ENCODE data around the gene SLC26A5.

The SLC26A5 gene

DNA sequence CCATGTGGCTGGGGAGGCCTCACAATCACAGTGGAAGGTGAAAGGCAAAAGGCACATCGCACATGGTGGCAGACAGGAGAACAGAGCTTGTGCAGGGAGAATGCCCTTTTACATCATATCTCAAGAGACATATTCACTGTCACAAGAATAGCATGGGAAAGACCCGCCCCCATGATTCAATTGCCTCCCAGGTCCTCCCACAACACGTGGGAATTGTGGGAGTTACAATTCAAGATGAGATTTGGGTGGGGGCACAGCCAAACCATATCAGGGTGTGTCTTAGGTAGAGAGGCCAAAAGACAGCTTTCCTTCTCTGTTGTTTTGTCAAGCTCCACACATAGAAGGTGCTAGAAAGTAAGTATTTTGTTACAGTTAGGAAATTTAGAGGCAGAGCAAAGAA is 20.8 kb upstream of the SLC26A5 start:
- TF ChIP-seq, protein P1, sequence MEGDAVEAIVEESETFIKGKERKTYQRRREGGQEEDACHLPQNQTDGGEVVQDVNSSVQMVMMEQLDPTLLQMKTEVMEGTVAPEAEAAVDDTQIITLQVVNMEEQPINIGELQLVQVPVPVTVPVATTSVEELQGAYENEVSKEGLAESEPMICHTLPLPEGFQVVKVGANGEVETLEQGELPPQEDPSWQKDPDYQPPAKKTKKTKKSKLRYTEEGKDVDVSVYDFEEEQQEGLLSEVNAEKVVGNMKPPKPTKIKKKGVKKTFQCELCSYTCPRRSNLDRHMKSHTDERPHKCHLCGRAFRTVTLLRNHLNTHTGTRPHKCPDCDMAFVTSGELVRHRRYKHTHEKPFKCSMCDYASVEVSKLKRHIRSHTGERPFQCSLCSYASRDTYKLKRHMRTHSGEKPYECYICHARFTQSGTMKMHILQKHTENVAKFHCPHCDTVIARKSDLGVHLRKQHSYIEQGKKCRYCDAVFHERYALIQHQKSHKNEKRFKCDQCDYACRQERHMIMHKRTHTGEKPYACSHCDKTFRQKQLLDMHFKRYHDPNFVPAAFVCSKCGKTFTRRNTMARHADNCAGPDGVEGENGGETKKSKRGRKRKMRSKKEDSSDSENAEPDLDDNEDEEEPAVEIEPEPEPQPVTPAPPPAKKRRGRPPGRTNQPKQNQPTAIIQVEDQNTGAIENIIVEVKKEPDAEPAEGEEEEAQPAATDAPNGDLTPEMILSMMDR (IDR thresholded peaks at IDR 0.05; ENCODE audit: low read depth, low read length): no peak
- H3K4me3 ChIP-seq (replicated peaks in 1 of 2; ENCODE audit: low read depth in 2 of 2, low read length in 2 of 2): no peak overlapping the region
- DNase-seq (ENCODE audit: low read depth in 2 of 2): no peak

DNA sequence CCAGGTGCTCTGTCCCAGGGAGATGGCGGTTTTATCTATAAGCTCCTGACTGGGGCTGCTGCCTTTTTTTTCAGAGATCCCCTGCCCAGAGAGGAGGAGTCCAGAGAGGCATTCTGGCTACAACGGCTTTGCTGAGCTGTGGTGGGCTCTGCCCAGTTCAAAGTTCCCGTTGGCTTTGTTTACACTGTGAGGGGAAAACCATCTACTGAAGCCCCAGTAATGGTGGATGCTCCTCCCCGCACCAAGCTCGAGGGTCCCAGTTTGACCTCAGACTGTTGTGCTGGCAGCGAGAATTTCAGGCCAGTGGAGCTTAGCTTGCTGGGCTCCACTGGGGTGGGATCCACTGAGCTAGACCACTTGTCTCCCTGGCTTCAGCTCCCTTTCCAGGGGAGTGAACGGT is 16.4 kb upstream of the SLC26A5 start:
- DNase-seq (ENCODE audit: low read depth in 2 of 2): no peak

DNA sequence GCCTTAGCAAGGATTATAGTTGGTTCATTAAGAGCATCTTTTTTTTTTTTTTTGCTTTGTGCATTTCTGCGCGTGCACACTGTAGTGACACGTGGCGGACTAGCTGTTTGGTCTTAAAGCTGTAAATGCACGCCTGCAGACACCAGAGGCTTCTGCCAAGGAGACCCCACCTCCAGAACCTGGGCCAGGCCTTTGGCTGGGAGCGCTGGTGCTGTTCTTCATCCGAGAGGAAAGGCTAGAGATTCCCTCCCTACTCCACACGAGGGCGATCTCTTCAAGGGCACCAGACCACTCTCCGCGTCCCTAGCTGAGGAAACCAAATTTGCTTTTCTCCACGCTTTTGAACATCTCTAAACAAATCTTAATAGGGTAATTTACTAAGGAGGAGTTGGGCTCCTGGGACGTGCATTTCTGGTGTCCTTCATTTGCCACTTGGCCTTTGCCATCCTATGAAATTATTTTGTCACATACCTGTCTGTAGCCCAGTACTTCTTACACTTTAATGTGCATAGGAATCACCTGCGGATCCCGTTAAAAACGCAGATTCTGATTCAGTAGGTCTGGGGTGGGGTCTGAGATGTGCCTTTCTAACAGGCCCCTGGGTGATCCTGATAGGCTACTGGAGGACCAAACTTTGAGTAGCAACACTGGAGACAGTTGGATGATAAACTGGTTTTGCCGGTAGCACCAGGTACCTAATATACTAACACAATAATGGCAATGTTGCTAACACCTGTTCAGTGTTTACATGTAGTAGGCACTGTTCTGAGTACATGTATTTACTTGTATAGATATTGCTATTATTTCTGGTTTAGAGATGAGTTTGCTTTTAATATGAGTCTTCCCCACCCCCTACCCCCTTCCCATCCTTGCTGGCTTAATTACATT is 1.3 kb upstream of the SLC26A5 start:
- TF ChIP-seq, protein P1 (IDR thresholded peaks at IDR 0.05; ENCODE audit: low read depth, low read length): peak; percentile 84
- H3K4me3 ChIP-seq (replicated peaks in 1 of 2; ENCODE audit: low read depth in 2 of 2, low read length in 2 of 2): no peak overlapping the region
- DNase-seq (ENCODE audit: low read depth in 2 of 2): peak; percentile 58 to 67

More for the DNA sequence above, 16.4 kb upstream of the SLC26A5 start:
- H3K4me3 ChIP-seq (replicated peaks in 1 of 2; ENCODE audit: low read depth in 2 of 2, low read length in 2 of 2): no peak overlapping the region
- TF ChIP-seq, protein P1 (IDR thresholded peaks at IDR 0.05; ENCODE audit: low read depth, low read length): no peak

DNA sequence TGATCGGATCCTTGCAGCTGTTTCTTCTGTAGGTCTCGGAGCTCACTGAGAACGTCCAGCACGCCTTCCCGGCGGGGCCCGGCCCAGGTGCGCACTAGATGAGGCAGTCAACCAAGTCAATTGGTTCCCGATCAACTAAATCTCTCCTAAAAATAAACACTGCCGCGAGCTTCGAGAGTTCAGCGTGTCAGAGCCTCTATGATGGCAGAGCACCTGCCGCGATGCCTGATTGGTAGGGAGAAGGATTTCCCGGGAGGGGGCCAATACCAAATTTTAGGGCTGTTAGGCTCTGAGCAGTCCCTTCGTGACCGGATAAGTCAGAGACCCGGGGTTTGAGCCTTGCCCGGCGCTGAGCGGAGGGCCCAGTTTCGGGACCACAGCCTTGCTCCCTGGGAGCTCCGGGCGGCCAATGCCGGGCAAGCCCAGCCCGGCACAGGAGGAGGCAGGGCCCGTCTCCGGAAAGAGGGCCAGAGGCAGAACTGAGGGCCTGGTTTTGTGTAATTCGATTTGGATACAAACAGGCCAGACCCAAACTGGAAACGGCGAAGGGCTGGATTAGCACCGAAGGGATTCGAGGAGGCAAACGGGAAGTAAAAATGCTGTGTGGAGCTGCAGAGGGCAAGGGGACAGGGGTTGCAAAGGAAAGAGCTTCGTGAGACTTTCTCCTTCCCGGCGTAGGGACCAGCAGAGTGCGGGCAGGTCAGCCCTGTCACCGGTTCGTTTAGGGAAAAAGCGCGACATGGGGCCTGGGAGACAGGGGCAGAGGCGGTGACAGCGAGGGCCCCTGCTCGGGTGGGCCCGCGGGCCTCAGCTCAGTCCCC is 569 bp downstream of the SLC26A5 start:
- TF ChIP-seq, protein P1 (IDR thresholded peaks at IDR 0.05; ENCODE audit: low read depth, low read length): no peak
- H3K4me3 ChIP-seq (replicated peaks in 1 of 2; ENCODE audit: low read depth in 2 of 2, low read length in 2 of 2): peak overlapping the region; percentile 13 to 17
- peak; percentile 5 to 6 for DNase-seq (ENCODE audit: low read depth in 2 of 2)

- no peak for DNase-seq (ENCODE audit: low read depth in 2 of 2)
- TF ChIP-seq, protein P1 (IDR thresholded peaks at IDR 0.05; ENCODE audit: low read depth, low read length): no peak
- H3K4me3 ChIP-seq (replicated peaks in 1 of 2; ENCODE audit: low read depth in 2 of 2, low read length in 2 of 2): no peak overlapping the region
These were observed 6.3 kb downstream of the SLC26A5 start for GRCh38 chr7:103439661-103440060.

DNA sequence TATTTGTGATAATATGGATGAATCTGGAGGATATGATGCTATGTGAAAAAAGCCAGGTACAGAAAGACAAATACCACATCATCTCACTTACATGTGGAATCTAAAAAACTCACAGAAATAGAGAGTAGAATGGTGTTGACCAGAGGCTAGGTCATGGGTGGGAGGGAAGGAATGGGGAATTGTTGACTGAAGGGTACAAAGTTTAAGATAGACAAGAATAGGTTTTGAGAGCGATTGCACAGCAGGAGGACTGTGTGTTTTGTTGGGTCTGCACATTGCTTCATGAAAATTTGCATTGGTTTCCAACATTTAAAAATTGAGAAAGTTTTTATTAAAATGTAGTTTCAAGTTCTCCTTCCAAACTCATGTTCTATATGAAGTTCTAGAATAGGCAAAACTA is 8.4 kb downstream of the SLC26A5 start:
- DNase-seq (ENCODE audit: low read depth in 2 of 2): no peak
- no peak overlapping the region for H3K4me3 ChIP-seq (replicated peaks in 1 of 2; ENCODE audit: low read depth in 2 of 2, low read length in 2 of 2)
- TF ChIP-seq, protein P1 (IDR thresholded peaks at IDR 0.05; ENCODE audit: low read depth, low read length): no peak

All from cardiac fibroblast (primary cell).